ENCODE data around the gene CLIP2.

Gene CLIP2

GRCh38 chr7:74284781-74285259, 4.4 kb upstream of the CLIP2 start:
- Histone ChIP-seq H3K27ac (no peak overlapping the region), H3K4me3 (no peak overlapping the region)
- no peak for DNase-seq (ENCODE audit: low spot score)
- no peak for TF ChIP-seq CTCF (IDR thresholded peaks at IDR 0.05)

- no peak for DNase-seq (ENCODE audit: low spot score)
- Histone ChIP-seq H3K27ac (no peak overlapping the region), H3K4me3 (no peak overlapping the region)
- TF ChIP-seq CTCF (IDR thresholded peaks at IDR 0.05): no peak
Measured at GRCh38 chr7:74286131-74286530, 3.1 kb upstream of the CLIP2 start.

GRCh38 chr7:74287303-74288033, 1.7 kb upstream of the CLIP2 start:
- Histone ChIP-seq H3K4me3 (no peak overlapping the region), H3K27ac (no peak overlapping the region)
- DNase-seq (ENCODE audit: low spot score): no peak
- no peak for TF ChIP-seq CTCF (IDR thresholded peaks at IDR 0.05)

- H3K27ac ChIP-seq: peak overlapping the region in 1 of 2 donors; percentile 54
- TF ChIP-seq CTCF (IDR thresholded peaks at IDR 0.05): no peak
- H3K4me3 ChIP-seq: peak overlapping the region; percentile 88
- no peak for DNase-seq (ENCODE audit: low spot score)
Measured at GRCh38 chr7:74288034-74288881, 949 bp upstream of the CLIP2 start.

- TF ChIP-seq CTCF (IDR thresholded peaks at IDR 0.05): no peak
- DNase-seq (ENCODE audit: low spot score): no peak
- Histone ChIP-seq H3K27ac (peak overlapping the region; percentile 69 to 86), H3K4me3 (peak overlapping the region; percentile 88)
Measured at GRCh38 chr7:74289659-74290552, 699 bp downstream of the CLIP2 start.

GRCh38 chr7:74290553-74290950, 1.3 kb downstream of the CLIP2 start:
- Histone ChIP-seq H3K27ac (peak overlapping the region; percentile 69 to 86), H3K4me3 (peak overlapping the region; percentile 88)
- DNase-seq (ENCODE audit: low spot score): no peak
- TF ChIP-seq CTCF (IDR thresholded peaks at IDR 0.05): no peak

Data from coronary artery (tissue), 2 donors.